ENCODE results near the gene NGF.
"Not testable (repeated sequence)": the region's sequence is repeated elsewhere in the genome, so short reads cannot be mapped to it uniquely, and the experiment has no call there.

NGF gene

GRCh38 chr1:115332813-115333608, 5.0 kb downstream of the NGF start:
- DNase-seq = peak; percentile 58

GRCh38 chr1:115331558-115332331, 6.3 kb downstream of the NGF start:
- DNase-seq = no peak

- DNase-seq = peak; percentile 6
Measured at GRCh38 chr1:115330480-115331013, 7.5 kb downstream of the NGF start.

- peak; percentile 8 for DNase-seq
Measured at GRCh38 chr1:115329965-115330364, 8.1 kb downstream of the NGF start.

GRCh38 chr1:115327270-115327669, 10.8 kb downstream of the NGF start:
- DNase-seq = no peak

GRCh38 chr1:115326419-115326818, 11.6 kb downstream of the NGF start:
- no peak for DNase-seq

- DNase-seq = no peak
Measured at GRCh38 chr1:115325874-115326273, 12.2 kb downstream of the NGF start.

- DNase-seq = no peak
Measured at GRCh38 chr1:115324649-115325420, 13.2 kb downstream of the NGF start.

- peak; percentile 9 for DNase-seq
Measured at GRCh38 chr1:115323366-115324004, 14.6 kb downstream of the NGF start.

- DNase-seq = peak; percentile 33
Measured at GRCh38 chr1:115322631-115323030, 15.4 kb downstream of the NGF start.

- DNase-seq = no peak
Measured at GRCh38 chr1:115320377-115320776, 17.7 kb downstream of the NGF start.

GRCh38 chr1:115319706-115320105, 18.3 kb downstream of the NGF start:
- DNase-seq = no peak

GRCh38 chr1:115317101-115318012, 20.7 kb downstream of the NGF start:
- DNase-seq = no peak

- DNase-seq = peak; percentile 93
Measured at GRCh38 chr1:115314765-115315164, 23.3 kb downstream of the NGF start.

- no peak for DNase-seq
Measured at GRCh38 chr1:115314092-115314491, 24.0 kb downstream of the NGF start.

GRCh38 chr1:115313182-115313581, 24.9 kb downstream of the NGF start:
- DNase-seq = no peak

- no peak for DNase-seq
Measured at GRCh38 chr1:115312742-115313141, 25.3 kb downstream of the NGF start.

- no peak for DNase-seq
Measured at GRCh38 chr1:115311474-115311989, 26.5 kb downstream of the NGF start.

- DNase-seq = no peak
Measured at GRCh38 chr1:115310581-115311473, 27.2 kb downstream of the NGF start.

GRCh38 chr1:115309504-115309903, 28.5 kb downstream of the NGF start:
- not testable (repeated sequence) for DNase-seq
